CD4-positive, alpha-beta T cell treated with Interleukin-6 at 100 ng/mL for 8 hours (primary cell): ENCODE measurements around the gene EFCAB7.
A peak's percentile ranks its signal among the peaks of the same experiment; 100 is the strongest.
"Not testable (repeated sequence)": the region's sequence is repeated elsewhere in the genome, so short reads cannot be mapped to it uniquely, and the experiment has no call there.

Experiments used
- DNase-seq: peaks from one replicate; pipeline ENCODE4 v3.0.0-alpha.2; 2020; ENCODE audit warnings: mixed read lengths, low spot score

EFCAB7 gene

DNA sequence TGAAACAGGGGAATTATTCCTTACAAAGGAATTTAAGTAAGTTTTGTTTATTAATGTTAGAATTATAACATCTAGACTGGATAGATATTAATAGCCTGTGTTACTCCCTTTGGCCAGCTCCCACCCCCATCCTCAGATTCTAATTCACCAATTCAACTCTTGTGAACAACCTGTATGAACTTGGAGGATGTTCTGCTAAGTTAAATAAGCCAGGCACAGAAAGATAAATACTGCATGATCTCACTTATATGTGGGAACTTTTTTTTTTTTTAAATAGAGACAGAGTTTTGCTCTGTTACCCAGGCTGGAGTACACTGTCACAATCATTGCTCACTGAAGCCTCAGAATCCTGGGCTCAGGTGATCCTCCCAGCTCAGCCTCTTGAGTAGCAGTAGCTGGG lies 32.2 kb downstream of the EFCAB7 start:
- no peak for DNase-seq

DNA sequence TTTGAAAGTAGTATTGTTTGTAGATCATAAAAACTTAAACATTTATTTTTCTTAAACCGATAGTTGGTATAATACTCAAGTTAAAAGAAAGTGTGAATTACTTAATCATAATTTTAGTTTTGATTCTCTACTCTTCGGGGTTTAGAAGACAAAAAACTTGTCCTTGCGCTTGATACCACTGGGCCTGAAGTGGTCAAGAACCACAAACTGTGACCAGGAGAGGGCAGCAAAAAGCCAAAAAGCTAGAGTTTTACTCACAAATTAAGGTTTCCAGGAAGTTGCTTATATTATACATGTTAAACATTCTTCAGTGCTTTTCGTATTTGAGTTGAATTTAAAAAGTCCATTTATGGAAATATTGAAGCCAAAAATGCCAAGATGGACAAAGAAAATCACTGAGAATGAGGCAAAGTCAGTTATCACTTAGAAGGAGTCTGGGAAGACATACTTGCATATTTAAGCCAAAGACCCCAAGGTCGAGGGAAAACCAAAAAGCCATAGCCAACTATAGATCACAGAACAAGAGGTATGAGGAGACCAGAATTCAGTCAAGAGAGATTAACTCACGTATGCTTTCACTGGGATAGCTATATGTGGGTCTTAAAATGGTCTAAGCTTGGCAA lies 34.2 kb downstream of the EFCAB7 start:
- peak; percentile 1 for DNase-seq

DNA sequence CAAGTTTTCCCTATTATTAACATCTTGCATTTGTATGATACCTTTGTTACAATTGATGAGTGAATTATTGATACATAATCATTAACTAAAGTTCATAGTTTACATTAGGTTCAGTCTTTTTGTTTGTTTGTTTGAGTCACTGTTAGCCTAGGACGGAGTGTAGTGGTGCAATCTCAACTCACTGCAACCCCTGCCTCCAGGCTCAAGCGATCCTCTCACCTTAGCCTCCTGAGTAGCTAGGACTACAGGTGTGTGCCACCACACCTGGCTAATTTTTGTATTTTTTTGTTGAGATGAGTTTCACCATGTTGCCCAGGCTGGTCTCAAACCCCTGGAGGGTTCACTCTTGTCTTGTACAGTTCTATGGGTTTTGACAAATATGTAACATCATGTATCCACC lies 36.0 kb downstream of the EFCAB7 start:
- no peak for DNase-seq

DNA sequence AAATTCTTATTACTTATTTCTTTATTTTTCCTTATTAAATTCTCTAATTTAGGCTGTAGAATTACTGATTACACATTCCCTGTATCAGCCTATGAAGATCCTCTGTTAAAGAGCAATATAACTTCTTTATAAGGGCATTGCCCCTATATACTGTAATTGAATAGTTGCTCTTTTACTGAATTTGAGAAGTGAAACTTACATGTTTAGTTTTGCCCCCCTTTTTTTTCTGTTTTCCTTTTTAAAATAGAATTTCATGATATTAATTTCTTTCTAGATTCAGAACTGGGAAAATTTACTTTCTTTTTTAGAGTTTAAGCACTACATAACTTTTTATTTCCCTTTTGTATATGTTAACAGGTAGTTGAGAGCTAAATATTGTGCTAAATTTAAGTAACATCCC lies 40.4 kb downstream of the EFCAB7 start:
- DNase-seq, result no peak

DNA sequence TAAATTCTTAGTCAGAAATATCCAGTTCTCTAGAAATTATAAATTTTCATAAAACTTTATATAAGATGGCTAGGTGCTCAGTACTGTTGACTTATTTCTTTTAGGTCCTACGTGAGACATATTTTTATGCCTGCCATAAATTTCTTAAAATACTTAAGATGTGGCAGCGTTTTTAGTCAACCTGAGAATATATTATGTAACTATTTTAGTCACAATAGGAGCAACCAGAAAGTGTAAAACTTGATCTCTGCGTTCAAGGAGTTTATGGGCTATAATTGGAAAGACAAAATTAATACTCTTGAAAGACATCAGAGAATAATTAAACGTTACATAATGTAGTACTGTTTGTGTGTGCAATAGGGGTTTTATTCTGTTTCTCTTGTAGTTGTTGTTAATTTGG lies 45.7 kb downstream of the EFCAB7 start:
- no peak for DNase-seq

DNA sequence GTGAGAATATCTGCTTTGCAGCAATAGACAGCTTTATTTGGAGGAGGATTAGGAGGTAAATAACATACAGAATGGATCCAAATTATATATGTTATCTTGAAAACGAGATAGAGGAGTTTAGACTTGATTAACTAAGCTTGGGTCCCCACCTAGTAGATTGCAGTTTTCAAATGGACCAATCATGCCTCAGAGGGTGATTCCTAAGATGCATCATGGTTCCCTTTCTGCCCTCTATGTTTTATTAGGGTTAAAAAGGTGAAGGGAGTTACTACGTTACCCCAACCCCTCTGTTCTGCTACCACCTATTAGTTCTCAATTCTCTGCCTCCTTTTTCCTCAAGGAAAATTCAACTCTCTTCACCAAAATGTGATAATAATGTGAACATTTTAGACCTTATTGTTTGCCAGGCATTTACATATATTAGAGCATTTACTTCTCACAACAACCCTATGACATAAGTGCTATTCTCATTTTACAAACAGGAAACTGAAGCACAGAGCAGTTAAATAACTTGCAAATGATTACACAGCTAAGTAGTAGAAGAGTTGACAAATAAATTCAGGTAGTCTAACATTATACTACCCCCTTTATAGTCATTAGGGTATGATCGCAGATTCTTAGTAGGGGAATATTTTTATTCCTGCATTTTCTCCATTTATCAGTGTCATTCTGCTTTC lies 46.5 kb downstream of the EFCAB7 start:
- DNase-seq, result no peak

DNA sequence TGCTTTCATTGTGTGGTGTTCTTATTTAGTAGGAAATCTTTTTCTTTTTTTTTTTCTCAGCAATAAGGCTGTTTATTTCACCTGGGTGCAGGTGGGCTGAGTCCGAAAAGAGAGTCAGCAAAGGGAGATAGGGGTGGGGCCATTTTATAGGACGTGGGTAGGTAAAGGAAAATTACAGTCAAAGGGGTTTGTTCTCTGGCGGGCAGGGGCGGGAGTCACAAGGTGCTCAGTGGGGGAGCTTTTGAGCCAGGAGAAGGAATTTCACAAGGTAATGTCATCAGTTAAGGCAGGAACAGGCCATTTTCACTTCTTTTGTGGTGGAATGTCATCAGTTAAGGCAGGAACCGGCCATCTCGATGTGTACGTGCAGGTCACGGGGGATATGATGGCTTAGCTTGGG lies 49.4 kb downstream of the EFCAB7 start:
- not testable (repeated sequence) for DNase-seq

DNA sequence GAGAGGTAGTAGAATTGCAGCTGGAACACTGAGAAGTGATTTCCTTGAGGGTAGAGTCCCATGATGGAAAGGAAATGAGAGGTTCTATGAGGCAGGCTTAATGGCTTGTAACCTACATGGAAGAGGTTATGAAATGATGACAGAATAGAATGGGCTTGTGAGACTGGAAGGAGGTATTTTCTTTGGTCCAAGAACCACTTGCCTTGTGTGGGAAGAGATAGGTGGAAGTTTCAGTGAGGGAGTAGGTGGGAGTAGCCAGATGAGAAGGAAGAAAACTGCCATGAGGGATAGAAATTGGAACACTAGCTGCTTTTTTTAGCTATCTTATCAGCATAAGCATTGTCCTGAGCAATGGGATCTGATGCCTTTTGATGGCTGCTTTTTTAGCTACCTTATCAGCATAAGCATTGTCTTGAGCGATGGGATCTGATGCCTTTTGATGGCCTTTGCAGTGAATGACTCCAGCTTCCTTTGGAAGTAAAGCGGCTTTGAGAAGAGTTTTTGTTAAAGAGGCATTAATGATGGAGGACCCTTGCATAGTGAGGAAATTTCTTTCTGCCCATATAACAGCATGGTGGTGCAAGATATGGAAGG lies 51.0 kb downstream of the EFCAB7 start:
- not testable (repeated sequence) for DNase-seq

DNA sequence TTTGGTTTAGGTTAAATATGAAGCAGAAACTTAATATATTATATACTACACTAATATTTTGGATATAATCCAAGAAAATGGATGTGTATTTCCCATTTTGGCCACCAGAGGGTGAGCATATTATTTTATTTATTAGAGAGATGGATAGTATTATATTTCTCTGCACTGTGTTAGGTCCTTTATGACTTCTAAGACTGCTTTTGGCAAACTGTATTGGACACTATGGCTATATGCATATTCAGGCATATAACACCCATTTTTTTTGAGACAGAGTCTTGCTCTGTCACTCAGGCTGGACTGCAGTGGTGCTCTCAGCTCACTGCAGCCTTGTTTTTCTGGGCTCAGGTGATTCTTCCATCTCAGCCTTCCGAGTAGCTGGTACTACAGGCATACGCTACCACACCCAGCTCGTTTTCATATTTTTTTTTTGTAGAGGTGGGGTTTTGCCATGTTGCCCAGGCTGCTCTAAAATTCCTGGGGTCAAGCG lies 52.1 kb downstream of the EFCAB7 start:
- peak; percentile 3 for DNase-seq

DNA sequence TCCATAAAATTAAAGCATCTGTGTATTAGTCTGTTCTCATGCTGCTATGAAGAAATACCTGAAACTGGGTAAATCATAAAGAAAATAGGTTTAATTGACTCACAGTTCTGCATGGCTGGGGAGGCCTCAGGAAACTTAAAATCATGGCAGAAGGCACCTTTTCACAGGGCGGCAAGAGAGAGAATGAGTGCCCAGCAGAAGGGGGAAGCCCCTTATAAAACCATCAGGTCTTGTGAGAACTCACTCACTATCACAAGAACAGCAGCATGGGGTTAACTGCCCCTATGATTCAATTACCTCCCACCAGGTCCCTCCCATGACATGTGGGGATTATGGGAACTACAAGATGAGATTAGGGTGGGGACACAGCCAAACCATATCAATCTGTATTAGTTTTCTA lies 63.0 kb downstream of the EFCAB7 start:
- not testable (repeated sequence) for DNase-seq

DNA sequence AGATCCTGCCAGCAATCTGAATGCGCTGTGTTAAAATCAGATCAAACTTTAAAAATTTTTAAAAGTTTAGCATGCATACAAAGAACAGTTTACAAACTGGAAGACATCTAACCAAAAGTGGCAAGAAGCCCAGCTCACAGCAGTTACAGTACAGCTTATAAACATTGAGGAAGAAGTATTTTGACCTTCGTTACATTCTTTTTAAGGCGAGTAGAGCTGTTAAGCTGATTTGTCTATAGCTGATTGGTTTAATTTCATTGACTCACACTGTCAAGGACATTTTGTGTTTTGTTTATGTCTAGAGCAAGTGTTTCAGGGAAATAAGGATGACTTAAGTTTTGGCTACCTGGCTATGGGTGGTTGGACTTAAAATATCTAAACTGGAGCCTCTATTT lies 66.8 kb downstream of the EFCAB7 start:
- no peak for DNase-seq

DNA sequence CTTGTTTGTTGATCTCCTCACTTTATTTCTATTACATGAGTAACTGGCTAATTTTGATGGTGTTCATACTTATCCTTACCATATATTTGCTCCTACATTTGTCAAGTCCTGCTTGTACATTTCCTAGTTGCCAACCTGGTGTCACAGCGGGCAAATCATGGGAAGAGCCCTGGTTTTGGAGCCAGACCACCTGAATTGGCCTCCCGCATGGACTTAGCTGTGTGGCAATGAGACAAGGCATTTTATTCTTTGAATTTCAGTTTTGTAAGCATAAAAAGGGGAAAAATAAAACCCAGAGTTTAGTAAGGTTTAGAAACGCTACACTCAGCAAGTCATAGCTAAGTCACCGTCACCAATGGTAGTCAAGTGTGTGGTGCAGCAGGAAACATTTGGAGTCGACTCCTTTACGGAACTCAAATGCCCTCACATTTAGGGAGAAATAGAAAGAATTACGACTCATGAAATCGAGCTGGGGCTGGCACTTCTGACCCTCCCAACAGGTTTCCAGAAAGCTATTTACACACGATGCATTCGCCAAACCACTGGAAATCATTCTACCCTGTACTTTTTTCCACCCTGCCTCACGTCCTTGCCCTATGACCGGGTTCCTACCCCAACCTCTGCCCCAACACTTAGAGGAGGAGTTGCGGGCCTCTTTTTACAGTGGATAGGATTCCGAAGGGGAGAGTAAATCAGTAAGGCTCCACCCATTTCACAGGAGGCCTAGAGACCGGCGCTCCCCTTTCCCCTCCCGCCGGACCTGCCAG lies 69.4 kb downstream of the EFCAB7 start:
- no peak for DNase-seq

DNA sequence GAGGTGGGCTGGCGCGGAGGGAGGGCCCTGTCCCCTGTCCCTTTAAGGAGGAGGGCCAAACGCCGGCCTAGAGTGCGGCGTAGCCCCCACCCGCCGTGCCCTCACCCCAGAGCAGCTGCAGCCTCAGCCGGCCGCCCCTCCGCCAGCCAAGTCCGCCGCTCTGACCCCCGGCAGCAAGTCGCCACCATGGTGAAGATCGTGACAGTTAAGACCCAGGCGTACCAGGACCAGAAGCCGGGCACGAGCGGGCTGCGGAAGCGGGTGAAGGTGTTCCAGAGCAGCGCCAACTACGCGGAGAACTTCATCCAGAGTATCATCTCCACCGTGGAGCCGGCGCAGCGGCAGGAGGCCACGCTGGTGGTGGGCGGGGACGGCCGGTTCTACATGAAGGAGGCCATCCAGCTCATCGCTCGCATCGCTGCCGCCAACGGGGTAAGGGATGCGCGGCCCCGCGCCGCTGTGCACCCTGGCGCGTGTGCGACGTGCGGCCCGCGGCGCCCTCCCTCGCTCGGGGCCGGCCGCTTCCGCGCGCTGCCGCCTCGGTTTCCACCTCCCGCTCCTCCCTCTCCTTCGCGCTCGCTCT lies 70.1 kb downstream of the EFCAB7 start, which contains the start of gene PGM1:
TSS of gene PGM1 (plus strand) at position 109 of the 583 bp plus-strand sequence. CDS start at position 187, 78 bp downstream.
- DNase-seq, result peak; percentile 69

DNA sequence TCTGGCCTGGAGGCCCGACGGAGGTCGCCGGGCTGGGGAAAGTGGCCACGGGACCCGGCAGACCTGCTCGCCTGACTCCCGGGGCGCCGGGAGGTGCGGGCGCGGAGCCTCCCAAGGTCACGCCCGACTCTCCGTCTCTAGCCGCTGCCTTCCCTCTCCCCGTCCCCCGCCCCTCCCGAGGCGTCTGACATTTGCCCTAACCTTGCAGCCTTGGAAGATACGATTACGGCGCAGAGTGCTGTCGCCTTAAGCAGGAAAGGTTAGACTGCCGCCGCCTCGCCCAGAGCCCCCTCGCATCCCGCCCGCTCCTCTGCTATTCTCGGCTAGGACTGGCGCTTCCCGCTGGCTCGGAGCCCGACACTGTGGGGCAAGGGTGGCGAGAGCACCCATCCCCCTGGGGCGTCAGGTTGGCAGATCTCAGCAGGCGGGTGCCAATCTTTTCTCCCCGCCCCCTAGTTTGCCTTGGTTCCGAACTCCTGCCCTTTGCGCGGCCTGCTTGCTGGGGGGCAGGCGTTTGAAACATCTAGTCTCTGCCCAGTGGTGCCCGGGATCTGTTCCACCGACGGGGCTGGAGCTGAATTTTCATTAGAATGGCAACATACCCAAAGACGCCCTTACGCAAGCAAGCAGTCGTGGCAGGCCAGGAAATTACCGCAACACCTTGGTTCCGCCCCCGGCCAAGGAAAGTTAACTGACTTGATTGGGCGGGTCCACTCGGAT lies 70.7 kb downstream of the EFCAB7 start:
- DNase-seq, result peak; percentile 73

DNA sequence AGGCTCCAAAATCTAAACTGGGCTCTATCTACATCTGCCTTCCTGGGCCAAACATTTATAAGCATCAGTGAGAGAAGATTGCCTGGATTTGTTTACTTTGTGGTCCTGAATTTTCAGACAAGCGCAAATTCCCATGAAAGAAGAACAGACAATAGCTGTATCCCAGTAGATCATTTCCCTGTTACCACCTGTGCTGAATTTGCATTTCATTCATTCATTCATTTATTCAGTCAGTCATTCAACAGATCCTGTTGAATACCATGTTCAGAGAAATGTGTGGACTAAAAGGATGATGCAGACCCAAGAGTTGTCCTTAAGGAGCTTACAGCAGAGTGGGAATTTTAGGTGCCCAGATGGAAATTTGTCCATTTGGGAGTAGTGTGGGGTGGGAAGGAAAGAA lies 72.1 kb downstream of the EFCAB7 start:
- DNase-seq, result no peak

DNA sequence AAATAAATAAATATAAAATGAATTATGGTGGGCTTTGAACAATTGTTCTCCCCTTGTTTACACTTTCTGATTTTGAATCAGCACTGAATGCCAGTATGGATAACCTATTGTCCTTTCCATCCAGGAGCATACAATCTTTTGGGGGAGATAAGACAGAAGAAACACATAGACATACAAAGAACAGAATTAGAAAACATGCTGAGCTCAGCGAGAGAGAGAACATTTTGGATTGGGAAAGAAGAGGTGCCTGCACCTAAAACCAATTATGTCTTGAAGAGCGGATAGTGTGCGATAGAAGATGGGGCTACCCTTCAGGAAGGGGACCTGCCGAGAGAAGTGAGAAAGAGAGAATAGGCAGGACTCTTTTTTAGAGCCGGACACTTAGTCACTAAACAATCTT lies 76.5 kb downstream of the EFCAB7 start:
- no peak for DNase-seq

DNA sequence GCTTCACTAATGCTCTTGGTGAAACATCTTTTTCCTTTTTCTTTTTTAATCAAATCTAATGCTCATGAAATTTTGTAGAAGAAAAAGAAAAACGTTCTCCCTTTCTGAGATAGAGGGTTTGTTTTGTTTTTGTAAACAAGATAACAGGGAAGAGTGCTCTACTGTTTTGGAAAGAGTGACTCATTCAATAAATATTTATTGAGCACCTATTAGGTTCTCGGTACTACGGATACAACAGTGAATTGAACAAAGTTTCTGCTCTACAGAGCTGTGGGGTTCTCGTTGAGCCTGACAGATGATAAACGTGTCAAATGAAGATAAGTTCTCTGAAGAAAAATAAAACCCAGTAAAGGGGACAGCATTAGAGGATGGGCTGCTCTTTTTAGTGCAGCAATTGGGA lies 76.9 kb downstream of the EFCAB7 start:
- no peak for DNase-seq

DNA sequence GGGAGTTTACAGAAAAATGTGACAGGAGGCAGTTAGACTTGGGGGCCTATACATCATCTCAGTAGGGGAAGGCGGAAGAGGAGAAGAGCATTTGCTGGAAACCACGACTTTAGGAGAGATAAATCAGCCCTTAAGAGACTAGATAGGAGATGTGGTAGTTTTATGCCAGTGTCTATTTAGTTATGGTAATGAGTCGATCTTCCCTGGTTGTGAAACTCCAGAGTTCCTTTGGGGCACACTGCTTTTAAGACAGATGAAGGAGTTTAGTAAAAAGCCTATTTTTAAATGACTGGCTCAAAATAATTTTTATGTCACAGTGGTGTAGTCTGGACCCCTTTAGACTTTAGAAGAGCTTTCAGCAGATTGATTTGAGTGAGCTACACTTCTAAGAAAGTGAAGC lies 77.7 kb downstream of the EFCAB7 start:
- DNase-seq, result no peak

DNA sequence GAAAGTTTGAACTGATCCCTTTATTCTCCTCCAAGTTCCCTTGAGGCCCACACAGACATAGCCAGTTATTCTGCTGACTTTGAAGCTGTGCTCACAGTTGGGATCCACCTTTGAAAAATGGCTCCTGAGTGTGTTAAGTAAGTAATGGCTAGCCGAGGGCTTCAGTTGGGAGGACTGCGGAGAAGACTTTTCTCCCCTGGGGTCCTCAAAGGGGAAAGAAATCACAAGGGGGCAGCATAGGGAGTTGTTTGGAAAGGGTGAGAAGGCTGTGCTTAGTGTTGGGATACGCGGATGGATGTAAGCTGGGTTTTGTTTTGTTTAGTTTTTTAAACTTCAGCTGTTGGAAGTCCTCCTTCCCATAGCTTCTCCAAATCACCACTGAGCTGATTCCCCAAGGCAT lies 78.1 kb downstream of the EFCAB7 start:
- DNase-seq, result no peak

DNA sequence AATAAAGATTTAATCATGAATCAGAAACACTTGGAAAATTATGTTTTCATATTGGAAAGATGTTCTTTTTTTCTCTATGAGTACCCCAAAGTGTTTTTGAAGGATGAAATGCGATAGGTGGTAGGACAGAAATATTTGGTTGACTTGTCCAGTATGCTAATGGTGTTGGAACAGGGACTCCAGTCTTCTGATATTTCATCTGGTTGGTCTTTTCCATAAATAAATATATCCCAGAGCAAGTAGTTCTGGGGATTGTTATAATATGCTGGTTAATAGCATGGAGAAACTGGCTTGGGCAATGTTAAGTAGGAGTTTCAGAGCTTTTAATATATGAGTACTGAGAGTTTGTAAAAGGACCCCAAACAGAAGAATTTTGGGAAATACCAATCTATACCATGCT lies 78.6 kb downstream of the EFCAB7 start:
- no peak for DNase-seq

DNA sequence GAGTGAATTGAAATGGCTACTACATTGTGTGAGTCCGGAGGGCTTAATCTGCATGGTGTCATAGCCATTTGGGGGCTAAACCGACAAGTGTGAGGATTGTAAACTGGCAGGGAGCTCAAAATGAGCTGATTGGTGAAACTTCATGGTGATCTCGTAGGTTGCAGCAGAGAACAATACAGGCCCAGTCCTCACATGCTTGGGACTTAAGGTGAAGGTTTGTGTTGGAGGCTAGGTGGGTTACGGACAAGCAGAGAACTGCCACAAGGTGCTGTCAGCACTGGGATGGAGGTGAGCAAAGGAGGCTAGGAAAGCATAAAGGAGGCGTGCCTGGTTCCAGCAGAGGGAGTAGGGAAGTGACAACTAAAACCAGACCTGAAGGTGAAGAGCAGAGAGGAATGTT lies 79.3 kb downstream of the EFCAB7 start:
- no peak for DNase-seq

DNA sequence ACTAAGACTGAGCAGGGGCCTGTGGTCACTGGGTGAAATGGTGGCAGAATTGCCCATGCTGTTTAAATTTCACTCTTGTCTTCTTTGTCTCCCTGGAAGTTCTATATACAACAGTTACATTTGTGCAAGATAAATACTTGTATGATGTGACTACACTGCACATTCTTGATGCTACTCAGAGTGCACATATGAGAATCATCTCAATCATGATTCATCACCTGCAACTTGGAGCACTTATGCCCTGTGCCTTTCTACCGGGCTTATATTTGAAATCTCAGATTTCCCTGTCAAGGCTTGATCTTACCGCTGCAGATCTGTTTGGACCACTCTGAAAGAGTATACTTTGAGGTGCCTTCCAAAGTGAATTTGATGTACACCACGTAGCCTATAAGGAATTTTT lies 80.5 kb downstream of the EFCAB7 start:
- no peak for DNase-seq
